ENCODE measurements around the gene FOXD4L5.
"Not testable (repeated sequence)": the region's sequence is repeated elsewhere in the genome, so short reads cannot be mapped to it uniquely, and the experiment has no call there.

Gene FOXD4L5

GRCh38 chr9:65285109-65285508, at the start of gene FOXD4L5:
Gene FOXD4L5 (minus strand): TSS chr9:65285209. CDS start chr9:65284377, 832 bp downstream.
- DNase-seq (ENCODE audit: low read depth) = not testable (repeated sequence)

GRCh38 chr9:65283943-65284342, 1.1 kb downstream of the FOXD4L5 start:
- DNase-seq (ENCODE audit: low read depth) = not testable (repeated sequence)

GRCh38 chr9:65282976-65283375, 2.0 kb downstream of the FOXD4L5 start:
- DNase-seq (ENCODE audit: low read depth) = not testable (repeated sequence)

All from activated T-helper 9 cell treated with anti-CD3 and anti-CD28 coated beads, Interleukin-2, amount 50 U/mL, for 16 hours (primary cell).